ENCODE measurements around the gene DRD2.

The DRD2 gene

GRCh38 chr11:113363406-113363805, 111.8 kb downstream of the DRD2 start:
- DNase-seq, result no peak

All from NCI-H2081 treated with DMSO at 0.1 percent for 48 hours (cell line).